A673 (cell line): ENCODE results near the gene IFNW1. TPM values are rescaled to one million over a fixed set of nuclear protein-coding genes. Genes with fewer than 3 reads are reported as not detected.

ENCODE experiments used
- BruUV-seq: library from RNA; stranded (reverse); fragments of 400-500 nt; replicated peaks from 2 replicates; lab custom pipeline; 2021; lab: Mats Ljungman, UMichigan
- CTCF ChIA-PET: fragments of 300-600 bp; sonication (Branson Sonifier 250); formaldehyde crosslinking; loops from one replicate; lab custom pipeline; 2022; ENCODE audit warnings: antibody characterized with exemption; lab: Charles Lee
- POLR2A ChIA-PET: fragments of 300-600 bp; sonication (Branson Sonifier 250); formaldehyde crosslinking; loops from one replicate; lab custom pipeline; 2022; ENCODE audit warnings: antibody characterized with exemption; ENCODE audit not compliant: low non-redundant PET; lab: Charles Lee
- DNase-seq: peaks from one replicate; pipeline ENCODE4 v3.0.0-alpha.2; 2015; ENCODE audit warnings: low spot score
- H3K27ac ChIP-seq: fragments of 200-600 bp; sonication (generic); 2 replicates; pipeline ENCODE4 v1.5.1; 2016; ENCODE audit warnings: mixed run types, low read depth, mild to moderate bottlenecking, mixed read lengths, antibody characterized with exemption, low read length; ENCODE audit not compliant: poor library complexity, severe bottlenecking
- H3K27me3 ChIP-seq: fragments of 200-600 bp; sonication (generic); replicated peaks from 2 replicates; pipeline ENCODE4 v1.6.1; 2017; ENCODE audit warnings: mixed run types, low read depth, mild to moderate bottlenecking, mixed read lengths, antibody characterized with exemption, low read length; ENCODE audit not compliant: insufficient read depth, poor library complexity
- H3K36me3 ChIP-seq: fragments of 200-600 bp; sonication (generic); 2 replicates; pipeline ENCODE4 v1.6.1; 2016; ENCODE audit warnings: mixed run types, mild to moderate bottlenecking, mixed read lengths, antibody characterized with exemption, low read length; ENCODE audit not compliant: insufficient read depth, poor library complexity, severe bottlenecking
- H3K4me1 ChIP-seq: fragments of 200-600 bp; sonication (generic); 2 replicates; pipeline ENCODE4 v1.6.1; 2017; ENCODE audit warnings: mixed run types, mild to moderate bottlenecking, mixed read lengths, antibody characterized with exemption, low read length; ENCODE audit not compliant: insufficient read depth, poor library complexity, severe bottlenecking
- H3K4me3 ChIP-seq: fragments of 200-600 bp; sonication (generic); 2 replicates; pipeline ENCODE4 v1.5.1; 2016; ENCODE audit warnings: low read depth, mixed run types, mild to moderate bottlenecking, mixed read lengths, low read length; ENCODE audit not compliant: poor library complexity, severe bottlenecking
- H3K9me3 ChIP-seq: fragments of 200-600 bp; sonication (generic); 2 replicates; pipeline ENCODE4 v1.6.1; 2016; ENCODE audit warnings: mixed run types, low read depth, mild to moderate bottlenecking, mixed read lengths, antibody characterized with exemption, low read length; ENCODE audit not compliant: poor library complexity, severe bottlenecking
- EZH2 ChIP-seq: fragments of 200-600 bp; sonication (generic); IDR thresholded peaks from 2 replicates; pipeline ENCODE4 v1.6.1; 2017; ENCODE audit warnings: borderline replicate concordance, low read depth, mild to moderate bottlenecking, mixed read lengths, antibody characterized with exemption, low read length; ENCODE audit not compliant: poor library complexity, severe bottlenecking
- intact Hi-C: fragments of 100-400 bp; cut with micrococcal nuclease; formaldehyde crosslinking; loops from one replicate; pipeline ENCODE4 v1.10.0; 2022; ENCODE audit not compliant: unreplicated experiment
- total RNA-seq: library from RNA; stranded (reverse); gene quantifications from 2 replicates; pipeline ENCODE4 v1.2.3, GENCODE V29; 2021
- TF ChIP-seq, protein P1 (sequence below): fragments of 300-800, 200-600 bp; sonication (generic); conservative IDR thresholded peaks from 2 replicates; pipeline ENCODE4 v1.5.1; 2017; ENCODE audit warnings: low read depth, mild to moderate bottlenecking, antibody characterized with exemption, low read length, moderate library complexity, mixed read lengths

Gene IFNW1
- total RNA-seq, 1 experiment from 2014 or later = not detected

DNA sequence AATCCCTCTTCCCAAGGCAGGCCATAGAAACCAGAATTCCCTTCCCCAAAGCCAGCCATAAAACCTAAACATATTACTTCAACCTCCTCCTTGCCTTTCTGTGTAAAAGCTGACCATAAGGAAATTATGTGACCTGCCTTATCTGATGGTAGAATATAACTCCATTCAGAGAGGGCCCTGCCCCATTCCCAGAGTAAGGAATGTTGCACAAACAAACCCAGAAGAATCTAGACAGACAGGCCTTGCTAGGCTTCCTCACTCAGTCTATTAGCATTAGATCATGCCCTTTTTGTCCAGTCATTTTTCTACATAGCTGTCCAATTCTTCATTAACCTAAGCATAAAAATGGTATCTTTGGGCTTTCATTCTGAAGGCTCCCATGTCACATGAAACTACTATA lies 46.1 kb downstream of the IFNW1 start:
- Histone ChIP-seq H3K27ac (no peak overlapping the region), H3K4me3 (no peak overlapping the region), H3K4me1 (no peaks in the 10 kb centered on the region), H3K27me3 (no peaks in the 10 kb centered on the region), H3K9me3 (no peaks in the 10 kb centered on the region), H3K36me3 (no peaks in the 10 kb centered on the region)
- BruUV-seq = no TSS peak
- TF ChIP-seq, protein P1, sequence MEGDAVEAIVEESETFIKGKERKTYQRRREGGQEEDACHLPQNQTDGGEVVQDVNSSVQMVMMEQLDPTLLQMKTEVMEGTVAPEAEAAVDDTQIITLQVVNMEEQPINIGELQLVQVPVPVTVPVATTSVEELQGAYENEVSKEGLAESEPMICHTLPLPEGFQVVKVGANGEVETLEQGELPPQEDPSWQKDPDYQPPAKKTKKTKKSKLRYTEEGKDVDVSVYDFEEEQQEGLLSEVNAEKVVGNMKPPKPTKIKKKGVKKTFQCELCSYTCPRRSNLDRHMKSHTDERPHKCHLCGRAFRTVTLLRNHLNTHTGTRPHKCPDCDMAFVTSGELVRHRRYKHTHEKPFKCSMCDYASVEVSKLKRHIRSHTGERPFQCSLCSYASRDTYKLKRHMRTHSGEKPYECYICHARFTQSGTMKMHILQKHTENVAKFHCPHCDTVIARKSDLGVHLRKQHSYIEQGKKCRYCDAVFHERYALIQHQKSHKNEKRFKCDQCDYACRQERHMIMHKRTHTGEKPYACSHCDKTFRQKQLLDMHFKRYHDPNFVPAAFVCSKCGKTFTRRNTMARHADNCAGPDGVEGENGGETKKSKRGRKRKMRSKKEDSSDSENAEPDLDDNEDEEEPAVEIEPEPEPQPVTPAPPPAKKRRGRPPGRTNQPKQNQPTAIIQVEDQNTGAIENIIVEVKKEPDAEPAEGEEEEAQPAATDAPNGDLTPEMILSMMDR = no peak
- TF ChIP-seq EZH2 = no peak
- DNase-seq = no peak
- intact Hi-C loops = no loop called here
- POLR2A ChIA-PET = no interaction called here
- CTCF ChIA-PET = no interaction called here

Other genes starting within 250 kb of the IFNW1 start
- gene HACD4, start 110.2 kb downstream of the IFNW1 start, total RNA-seq = 0.19 and 0.26 TPM in 2 replicates
- not detected in 2 replicates for gene IFNB1, start 63.9 kb downstream of the IFNW1 start, total RNA-seq
- not detected in 2 replicates for gene IFNA21, start 24.8 kb upstream of the IFNW1 start, total RNA-seq
- gene IFNA4, start 45.8 kb upstream of the IFNW1 start, total RNA-seq = not detected in 2 replicates
- gene IFNA7, start 60.4 kb upstream of the IFNW1 start, total RNA-seq = not detected in 2 replicates
- gene IFNA10, start 65.3 kb upstream of the IFNW1 start, total RNA-seq = not detected in 2 replicates
- gene IFNA16, start 75.5 kb upstream of the IFNW1 start, total RNA-seq = not detected in 2 replicates
- not detected in 2 replicates for gene IFNA17, start 86.4 kb upstream of the IFNW1 start, total RNA-seq
- not detected in 2 replicates for gene IFNA14, start 98.2 kb upstream of the IFNW1 start, total RNA-seq
- not detected in 2 replicates for gene IFNA5, start 163.5 kb upstream of the IFNW1 start, total RNA-seq
- gene KLHL9, start 193.6 kb upstream of the IFNW1 start, total RNA-seq = 8.4 and 8.9 TPM in 2 replicates
- gene IFNA6, start 209.1 kb upstream of the IFNW1 start, total RNA-seq = not detected in 2 replicates
- not detected in 2 replicates for gene IFNA13, start 226.2 kb upstream of the IFNW1 start, total RNA-seq
- gene IFNA2, start 243.6 kb upstream of the IFNW1 start, total RNA-seq = not detected in 2 replicates